Activated CD8-positive, alpha-beta memory T cell treated with anti-CD3 and anti-CD28 coated beads, Interleukin-2, amount 50 U/mL, for 24 hours (primary cell): ENCODE data around the gene PRKCH.

Experiments used
- DNase-seq: peaks from one replicate; pipeline ENCODE4 v3.0.0-alpha.2; 2020; ENCODE audit errors: extremely low read depth

The PRKCH gene

GRCh38 chr14:61337893-61338292 is 16.5 kb downstream of the PRKCH start:
- no peak for DNase-seq

- DNase-seq = no peak
Measured at GRCh38 chr14:61338457-61338856, 17.1 kb downstream of the PRKCH start.

- no peak for DNase-seq
Measured at GRCh38 chr14:61341275-61342206, 20.2 kb downstream of the PRKCH start.

- DNase-seq = peak; percentile 65
Measured at GRCh38 chr14:61342486-61342885, 21.1 kb downstream of the PRKCH start.

- no peak for DNase-seq
Measured at GRCh38 chr14:61342932-61343331, 21.6 kb downstream of the PRKCH start.

- no peak for DNase-seq
Measured at GRCh38 chr14:61343471-61343870, 22.1 kb downstream of the PRKCH start.

GRCh38 chr14:61343991-61344405 is 22.6 kb downstream of the PRKCH start:
- DNase-seq = no peak

GRCh38 chr14:61344437-61345150 is 23.2 kb downstream of the PRKCH start:
- DNase-seq = no peak

- DNase-seq = no peak
Measured at GRCh38 chr14:61345151-61345482, 23.7 kb downstream of the PRKCH start.

- no peak for DNase-seq
Measured at GRCh38 chr14:61346221-61346620, 24.8 kb downstream of the PRKCH start.

GRCh38 chr14:61346793-61347192 is 25.4 kb downstream of the PRKCH start:
- DNase-seq = no peak

- no peak for DNase-seq
Measured at GRCh38 chr14:61347826-61348443, 26.6 kb downstream of the PRKCH start.

GRCh38 chr14:61350427-61351270 is 29.3 kb downstream of the PRKCH start:
- no peak for DNase-seq

- no peak for DNase-seq
Measured at GRCh38 chr14:61351477-61351876, 30.1 kb downstream of the PRKCH start.

- DNase-seq = no peak
Measured at GRCh38 chr14:61355892-61356325, 34.5 kb downstream of the PRKCH start.

- DNase-seq = no peak
Measured at GRCh38 chr14:61357123-61357522, 35.7 kb downstream of the PRKCH start.

GRCh38 chr14:61358554-61359226 is 37.3 kb downstream of the PRKCH start:
- DNase-seq = no peak

- DNase-seq = no peak
Measured at GRCh38 chr14:61360796-61361525, 39.6 kb downstream of the PRKCH start.

GRCh38 chr14:61362072-61362750 is 40.8 kb downstream of the PRKCH start:
- no peak for DNase-seq

GRCh38 chr14:61364243-61364642 is 42.9 kb downstream of the PRKCH start:
- no peak for DNase-seq
